ENCODE results near the gene CCP110. TPM values are rescaled to one million over a fixed set of nuclear protein-coding genes. Genes with fewer than 3 reads are reported as not detected.

Gene CCP110
- total RNA-seq, 1 experiment from 2014 or later: 21.6 TPM

- Histone ChIP-seq H3K4me2 (ENCODE audit: insufficient read depth, insufficient read length, low read length) (no peak overlapping the region), H2AFZ (ENCODE audit: low read length) (no peak overlapping the region), H2BK20ac (ENCODE audit: low read depth, low read length, poor library complexity, severe bottlenecking) (no peak overlapping the region), H4K5ac (ENCODE audit: insufficient read length, low read depth, low read length) (no peak overlapping the region), H3K23me2 (ENCODE audit: insufficient read length, low read depth, low read length, poor library complexity, severe bottlenecking) (no peaks in the 10 kb centered on the region), H3K18ac (ENCODE audit: insufficient read length, low read depth, low read length) (no peak overlapping the region), H3T11ph (ENCODE audit: low read length) (no peak overlapping the region), H4K91ac (ENCODE audit: insufficient read length, low read depth, low read length) (no peak overlapping the region), H4K8ac (replicated peaks; ENCODE audit: insufficient read length, low read depth, low read length) (no peak overlapping the region), H3K23ac (ENCODE audit: insufficient read length, low read depth, low read length) (no peak overlapping the region), H3K56ac (ENCODE audit: insufficient read length, low read depth, low read length) (no peak overlapping the region), H2BK15ac (ENCODE audit: low read depth, low read length) (no peak overlapping the region), H3K4me1 (ENCODE audit: insufficient read depth, low read length) (no peaks in the 10 kb centered on the region), H3K79me2 (ENCODE audit: insufficient read depth, low read length) (no peaks in the 10 kb centered on the region), H4K20me1 (ENCODE audit: control insufficient read depth, insufficient read depth, insufficient read length) (no peaks in the 10 kb centered on the region), H3K4ac (ENCODE audit: low read depth, low read length) (no peak overlapping the region), H3K27me3 (ENCODE audit: insufficient read depth, low read length) (no peaks in the 10 kb centered on the region), H3K27ac (ENCODE audit: insufficient read length, low read depth, low read length) (no peak overlapping the region), H3K9ac (ENCODE audit: extremely low read depth, insufficient read length, low read length) (no peak overlapping the region), H2BK120ac (ENCODE audit: low read depth, low read length, poor library complexity, severe bottlenecking) (no peak overlapping the region), H2BK12ac (ENCODE audit: insufficient read length, low read depth, low read length) (no peak overlapping the region), H2BK5ac (ENCODE audit: insufficient read length, low read length) (no peak overlapping the region), H3K9me3 (ENCODE audit: control insufficient read depth, low read depth, low read length) (no peaks in the 10 kb centered on the region), H2AK5ac (ENCODE audit: insufficient read length, low read length) (no peak overlapping the region), H3K14ac (ENCODE audit: insufficient read depth, low read length) (no peak overlapping the region), H3K79me1 (ENCODE audit: insufficient read depth, low read depth, low read length, poor library complexity, severe bottlenecking) (no peaks in the 10 kb centered on the region)
- Mint-ChIP-seq H3K27ac (no peak overlapping the region; a peak in 1 of 7 replicates), H3K4me1 (no peaks in the 10 kb centered on the region), H3K9me3 (no peaks in the 10 kb centered on the region), H3K36me3 (ENCODE audit: insufficient read depth in 1 of 3, low read depth in 3 of 3) (peaks cover 31 to 70% (median 64%) of the 10 kb centered on the region in 3 experiments), H3K27me3 (ENCODE audit: low read depth) (no peaks in the 10 kb centered on the region), H3K4me3 (no peak overlapping the region)
- no peak for TF ChIP-seq CTCF (conservative IDR thresholded peaks at IDR 0.05)
- no CpG with 5 or more reads among the region's 5 CpGs for WGBS (ENCODE audit: extremely low coverage, insufficient read length, low lambda C conversion rate)
- no peak for DNase-seq
Measured at GRCh38 chr16:19505600-19506303, 18.0 kb upstream of the CCP110 start.

Measured in H9 (cell line).